H1 (cell line): ENCODE measurements around the gene TGM3. TPM values are rescaled to one million over a fixed set of nuclear protein-coding genes. Genes with fewer than 3 reads are reported as not detected.

ENCODE experiments used
- KDM4A ChIP-seq: IDR thresholded peaks from one replicate; pipeline ENCODE4 v1.7.1; 2012; ENCODE audit warnings: low read depth, mild to moderate bottlenecking, moderate library complexity, low read length, inconsistent platforms; ENCODE audit not compliant: severe bottlenecking
- POLR2AphosphoS5 ChIP-seq: IDR thresholded peaks from 2 replicates; pipeline ENCODE4 v1.6.1; 2011; ENCODE audit warnings: low read depth, low read length
- polyA plus RNA-seq, 7 experiments: library from polyadenylated mRNA; depleted of rRNA in 3 of 7; stranded (reverse) in 5 of 7; unstranded in 2 of 7; fragments of >200 nt in 5 of 7; fragments of 200-250 nt in 2 of 7; gene quantifications; 1 replicate in 5 of 7; 2 replicates in 1 of 7; 4 replicates in 1 of 7; pipeline versions ENCODE4 v1.2.1 to v1.2.3, GENCODE V29; 2011 to 2013; ENCODE audit warnings: missing spikeins in 2 of 7, mixed read lengths in 2 of 7
- total RNA-seq: library from RNA; stranded (reverse); fragmentation: NEBNext Ultra II Directional; extraction: Animal tissue kit (Norgen Biotek cat#: 25700); gene quantifications from 2 replicates; pipeline ENCODE4 v1.2.1, GENCODE V29; 2021
- TF ChIP-seq, protein P1 (sequence below): fragments of 300-600 bp; sonication (generic); IDR thresholded peaks from 2 replicates; pipeline ENCODE4 v1.7.1; 2012; ENCODE audit warnings: low read length, moderate library complexity, mild to moderate bottlenecking, inconsistent platforms; ENCODE audit not compliant: insufficient replicate concordance

Gene TGM3
- total and polyA plus RNA-seq, 2 of the 8 experiments (the other 6 are each of a cell fraction or from before 2014, with no cell fraction given): 0.12 TPM; not detected in 1

DNA sequence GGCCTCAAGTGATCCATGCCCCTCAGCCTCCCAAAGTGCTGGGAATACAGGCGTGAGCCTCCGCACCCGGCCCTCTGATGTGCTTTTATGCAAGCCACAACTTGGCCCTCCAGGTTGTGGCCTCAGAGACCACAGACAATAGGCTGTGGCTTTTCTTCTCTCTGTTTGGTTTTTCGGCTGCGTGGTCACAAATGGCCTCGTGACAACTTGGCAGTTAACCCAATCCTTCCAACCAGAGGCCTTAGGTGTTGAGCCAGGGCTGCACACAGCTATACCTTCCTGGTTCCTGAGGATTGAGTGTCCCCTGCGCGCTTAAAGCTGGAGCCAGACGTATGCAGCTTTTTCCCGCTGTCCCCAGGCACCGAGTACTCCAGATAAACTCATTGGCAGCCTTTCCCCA is 6.3 kb upstream of the TGM3 start (continued):
- TF ChIP-seq, protein P1, sequence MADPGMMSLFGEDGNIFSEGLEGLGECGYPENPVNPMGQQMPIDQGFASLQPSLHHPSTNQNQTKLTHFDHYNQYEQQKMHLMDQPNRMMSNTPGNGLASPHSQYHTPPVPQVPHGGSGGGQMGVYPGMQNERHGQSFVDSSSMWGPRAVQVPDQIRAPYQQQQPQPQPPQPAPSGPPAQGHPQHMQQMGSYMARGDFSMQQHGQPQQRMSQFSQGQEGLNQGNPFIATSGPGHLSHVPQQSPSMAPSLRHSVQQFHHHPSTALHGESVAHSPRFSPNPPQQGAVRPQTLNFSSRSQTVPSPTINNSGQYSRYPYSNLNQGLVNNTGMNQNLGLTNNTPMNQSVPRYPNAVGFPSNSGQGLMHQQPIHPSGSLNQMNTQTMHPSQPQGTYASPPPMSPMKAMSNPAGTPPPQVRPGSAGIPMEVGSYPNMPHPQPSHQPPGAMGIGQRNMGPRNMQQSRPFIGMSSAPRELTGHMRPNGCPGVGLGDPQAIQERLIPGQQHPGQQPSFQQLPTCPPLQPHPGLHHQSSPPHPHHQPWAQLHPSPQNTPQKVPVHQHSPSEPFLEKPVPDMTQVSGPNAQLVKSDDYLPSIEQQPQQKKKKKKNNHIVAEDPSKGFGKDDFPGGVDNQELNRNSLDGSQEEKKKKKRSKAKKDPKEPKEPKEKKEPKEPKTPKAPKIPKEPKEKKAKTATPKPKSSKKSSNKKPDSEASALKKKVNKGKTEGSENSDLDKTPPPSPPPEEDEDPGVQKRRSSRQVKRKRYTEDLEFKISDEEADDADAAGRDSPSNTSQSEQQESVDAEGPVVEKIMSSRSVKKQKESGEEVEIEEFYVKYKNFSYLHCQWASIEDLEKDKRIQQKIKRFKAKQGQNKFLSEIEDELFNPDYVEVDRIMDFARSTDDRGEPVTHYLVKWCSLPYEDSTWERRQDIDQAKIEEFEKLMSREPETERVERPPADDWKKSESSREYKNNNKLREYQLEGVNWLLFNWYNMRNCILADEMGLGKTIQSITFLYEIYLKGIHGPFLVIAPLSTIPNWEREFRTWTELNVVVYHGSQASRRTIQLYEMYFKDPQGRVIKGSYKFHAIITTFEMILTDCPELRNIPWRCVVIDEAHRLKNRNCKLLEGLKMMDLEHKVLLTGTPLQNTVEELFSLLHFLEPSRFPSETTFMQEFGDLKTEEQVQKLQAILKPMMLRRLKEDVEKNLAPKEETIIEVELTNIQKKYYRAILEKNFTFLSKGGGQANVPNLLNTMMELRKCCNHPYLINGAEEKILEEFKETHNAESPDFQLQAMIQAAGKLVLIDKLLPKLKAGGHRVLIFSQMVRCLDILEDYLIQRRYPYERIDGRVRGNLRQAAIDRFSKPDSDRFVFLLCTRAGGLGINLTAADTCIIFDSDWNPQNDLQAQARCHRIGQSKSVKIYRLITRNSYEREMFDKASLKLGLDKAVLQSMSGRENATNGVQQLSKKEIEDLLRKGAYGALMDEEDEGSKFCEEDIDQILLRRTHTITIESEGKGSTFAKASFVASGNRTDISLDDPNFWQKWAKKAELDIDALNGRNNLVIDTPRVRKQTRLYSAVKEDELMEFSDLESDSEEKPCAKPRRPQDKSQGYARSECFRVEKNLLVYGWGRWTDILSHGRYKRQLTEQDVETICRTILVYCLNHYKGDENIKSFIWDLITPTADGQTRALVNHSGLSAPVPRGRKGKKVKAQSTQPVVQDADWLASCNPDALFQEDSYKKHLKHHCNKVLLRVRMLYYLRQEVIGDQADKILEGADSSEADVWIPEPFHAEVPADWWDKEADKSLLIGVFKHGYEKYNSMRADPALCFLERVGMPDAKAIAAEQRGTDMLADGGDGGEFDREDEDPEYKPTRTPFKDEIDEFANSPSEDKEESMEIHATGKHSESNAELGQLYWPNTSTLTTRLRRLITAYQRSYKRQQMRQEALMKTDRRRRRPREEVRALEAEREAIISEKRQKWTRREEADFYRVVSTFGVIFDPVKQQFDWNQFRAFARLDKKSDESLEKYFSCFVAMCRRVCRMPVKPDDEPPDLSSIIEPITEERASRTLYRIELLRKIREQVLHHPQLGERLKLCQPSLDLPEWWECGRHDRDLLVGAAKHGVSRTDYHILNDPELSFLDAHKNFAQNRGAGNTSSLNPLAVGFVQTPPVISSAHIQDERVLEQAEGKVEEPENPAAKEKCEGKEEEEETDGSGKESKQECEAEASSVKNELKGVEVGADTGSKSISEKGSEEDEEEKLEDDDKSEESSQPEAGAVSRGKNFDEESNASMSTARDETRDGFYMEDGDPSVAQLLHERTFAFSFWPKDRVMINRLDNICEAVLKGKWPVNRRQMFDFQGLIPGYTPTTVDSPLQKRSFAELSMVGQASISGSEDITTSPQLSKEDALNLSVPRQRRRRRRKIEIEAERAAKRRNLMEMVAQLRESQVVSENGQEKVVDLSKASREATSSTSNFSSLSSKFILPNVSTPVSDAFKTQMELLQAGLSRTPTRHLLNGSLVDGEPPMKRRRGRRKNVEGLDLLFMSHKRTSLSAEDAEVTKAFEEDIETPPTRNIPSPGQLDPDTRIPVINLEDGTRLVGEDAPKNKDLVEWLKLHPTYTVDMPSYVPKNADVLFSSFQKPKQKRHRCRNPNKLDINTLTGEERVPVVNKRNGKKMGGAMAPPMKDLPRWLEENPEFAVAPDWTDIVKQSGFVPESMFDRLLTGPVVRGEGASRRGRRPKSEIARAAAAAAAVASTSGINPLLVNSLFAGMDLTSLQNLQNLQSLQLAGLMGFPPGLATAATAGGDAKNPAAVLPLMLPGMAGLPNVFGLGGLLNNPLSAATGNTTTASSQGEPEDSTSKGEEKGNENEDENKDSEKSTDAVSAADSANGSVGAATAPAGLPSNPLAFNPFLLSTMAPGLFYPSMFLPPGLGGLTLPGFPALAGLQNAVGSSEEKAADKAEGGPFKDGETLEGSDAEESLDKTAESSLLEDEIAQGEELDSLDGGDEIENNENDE: no peak
- no peak for TF ChIP-seq POLR2AphosphoS5
- no peak for TF ChIP-seq KDM4A
